ENCODE results near the gene WDSUB1.

GRCh38 chr2:159194241-159194640 is 92.3 kb downstream of the WDSUB1 start:
- TF ChIP-seq CTCF (IDR thresholded peaks at IDR 0.05) (no peak), POLR2AphosphoS5 (IDR thresholded peaks at IDR 0.05) (no peak), POLR2A (IDR thresholded peaks at IDR 0.05) (no peak)
